Sigmoid colon (tissue), 4 donors: Measurements from ENCODE around the gene ECHS1.

Source experiments
- EP300 ChIP-seq, 4 donors: sonication (generic); formaldehyde crosslinking; IDR thresholded peaks; one replicate each; pipeline ENCODE4 v1.6.1; 2017; ENCODE audit warnings: antibody characterized with exemption in 4 of 4
- POLR2AphosphoS5 ChIP-seq, 4 donors: sonication (generic); formaldehyde crosslinking; IDR thresholded peaks; one replicate each; pipeline ENCODE4 v1.6.1; 2017; ENCODE audit warnings: antibody characterized with exemption in 4 of 4
- TF ChIP-seq, protein P1 (sequence below), 4 experiments: fragments of 450-650 bp in 3 of 4; fragments of 200-600 bp in 1 of 4; IDR thresholded peaks; one replicate each; pipeline ENCODE4 v1.5.1; 2016 to 2019; ENCODE audit warnings: antibody characterized with exemption in 4 of 4, mild to moderate bottlenecking in 3 of 4, moderate library complexity in 2 of 4

DNA sequence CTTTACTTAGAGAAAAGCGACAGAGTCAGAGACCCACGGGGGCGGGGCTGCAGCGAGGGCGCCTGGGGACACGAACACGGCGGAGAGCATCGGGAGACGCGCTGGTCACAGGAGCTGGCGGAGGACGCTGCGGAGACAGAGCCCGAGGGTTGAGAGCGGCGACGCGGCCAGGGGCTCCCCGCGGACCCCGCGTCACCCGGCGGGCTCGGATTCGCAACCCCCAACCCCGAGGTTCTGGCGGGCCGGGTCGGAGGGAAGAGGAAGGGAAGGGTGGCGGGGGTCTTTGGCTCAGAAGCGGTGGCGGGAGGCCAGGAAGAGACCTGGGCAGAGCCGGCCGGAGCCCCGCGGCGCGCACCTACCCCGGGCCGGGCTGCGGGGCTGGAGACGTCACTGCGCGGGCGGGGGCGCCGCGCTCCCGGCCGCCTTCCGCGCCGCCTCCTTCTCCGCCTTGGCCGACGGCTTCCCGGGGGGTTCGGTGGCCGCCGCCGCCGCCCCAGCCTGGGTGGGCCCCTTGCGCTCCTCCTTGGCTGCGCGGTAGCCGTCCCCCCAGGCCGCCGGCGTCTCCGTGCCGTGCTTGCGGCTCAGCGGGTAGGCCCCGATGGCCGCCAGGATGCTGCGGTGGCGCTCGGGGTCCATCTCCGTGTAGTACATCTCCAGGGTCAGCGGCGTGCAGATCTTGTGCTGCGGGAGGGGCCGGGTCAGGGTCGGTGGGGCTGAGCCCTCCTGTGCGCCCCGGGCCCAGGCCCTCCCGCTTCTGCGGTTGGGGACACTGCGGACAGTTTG lies 47.5 kb downstream of the ECHS1 start:
- TF ChIP-seq, protein P1, sequence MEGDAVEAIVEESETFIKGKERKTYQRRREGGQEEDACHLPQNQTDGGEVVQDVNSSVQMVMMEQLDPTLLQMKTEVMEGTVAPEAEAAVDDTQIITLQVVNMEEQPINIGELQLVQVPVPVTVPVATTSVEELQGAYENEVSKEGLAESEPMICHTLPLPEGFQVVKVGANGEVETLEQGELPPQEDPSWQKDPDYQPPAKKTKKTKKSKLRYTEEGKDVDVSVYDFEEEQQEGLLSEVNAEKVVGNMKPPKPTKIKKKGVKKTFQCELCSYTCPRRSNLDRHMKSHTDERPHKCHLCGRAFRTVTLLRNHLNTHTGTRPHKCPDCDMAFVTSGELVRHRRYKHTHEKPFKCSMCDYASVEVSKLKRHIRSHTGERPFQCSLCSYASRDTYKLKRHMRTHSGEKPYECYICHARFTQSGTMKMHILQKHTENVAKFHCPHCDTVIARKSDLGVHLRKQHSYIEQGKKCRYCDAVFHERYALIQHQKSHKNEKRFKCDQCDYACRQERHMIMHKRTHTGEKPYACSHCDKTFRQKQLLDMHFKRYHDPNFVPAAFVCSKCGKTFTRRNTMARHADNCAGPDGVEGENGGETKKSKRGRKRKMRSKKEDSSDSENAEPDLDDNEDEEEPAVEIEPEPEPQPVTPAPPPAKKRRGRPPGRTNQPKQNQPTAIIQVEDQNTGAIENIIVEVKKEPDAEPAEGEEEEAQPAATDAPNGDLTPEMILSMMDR (IDR thresholded peaks at IDR 0.05): no peak
- TF ChIP-seq POLR2AphosphoS5 (IDR thresholded peaks at IDR 0.05) (no peak), EP300 (IDR thresholded peaks at IDR 0.05) (no peak)
